A673 (cell line): ENCODE measurements around the gene SKP2.

Source experiments
- EZH2 ChIP-seq: fragments of 200-600 bp; sonication (generic); IDR thresholded peaks from 2 replicates; pipeline ENCODE4 v1.6.1; 2017; ENCODE audit warnings: borderline replicate concordance, low read depth, mild to moderate bottlenecking, mixed read lengths, antibody characterized with exemption, low read length; ENCODE audit not compliant: poor library complexity, severe bottlenecking
- TF ChIP-seq, protein P1 (sequence below): fragments of 300-800, 200-600 bp; sonication (generic); conservative IDR thresholded peaks from 2 replicates; pipeline ENCODE4 v1.5.1; 2017; ENCODE audit warnings: low read depth, mild to moderate bottlenecking, antibody characterized with exemption, low read length, moderate library complexity, mixed read lengths

DNA sequence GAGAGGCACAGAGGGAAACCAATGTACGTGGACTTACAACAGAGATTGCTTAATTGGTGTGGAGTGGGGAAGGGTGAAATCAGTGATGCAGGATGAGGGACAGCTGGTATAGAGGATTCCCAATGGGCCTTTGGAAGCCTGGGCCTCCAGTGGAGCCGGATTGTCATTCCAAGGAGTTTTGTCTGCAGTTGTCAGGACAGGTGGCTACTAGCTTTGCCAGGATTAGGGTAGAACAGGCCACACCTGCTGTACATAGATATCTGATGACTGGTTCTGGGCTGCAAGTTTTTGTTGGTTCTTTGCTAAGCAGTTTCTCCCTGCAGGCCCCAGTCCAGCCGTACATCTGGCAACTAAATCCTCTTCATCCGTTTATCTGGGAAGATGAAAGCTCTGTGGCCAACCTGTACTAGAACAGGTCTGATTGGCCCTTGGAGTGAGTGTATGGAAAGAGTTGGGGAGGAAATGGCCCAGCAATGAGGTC lies 4.2 kb downstream of the SKP2 start:
- TF ChIP-seq, protein P1, sequence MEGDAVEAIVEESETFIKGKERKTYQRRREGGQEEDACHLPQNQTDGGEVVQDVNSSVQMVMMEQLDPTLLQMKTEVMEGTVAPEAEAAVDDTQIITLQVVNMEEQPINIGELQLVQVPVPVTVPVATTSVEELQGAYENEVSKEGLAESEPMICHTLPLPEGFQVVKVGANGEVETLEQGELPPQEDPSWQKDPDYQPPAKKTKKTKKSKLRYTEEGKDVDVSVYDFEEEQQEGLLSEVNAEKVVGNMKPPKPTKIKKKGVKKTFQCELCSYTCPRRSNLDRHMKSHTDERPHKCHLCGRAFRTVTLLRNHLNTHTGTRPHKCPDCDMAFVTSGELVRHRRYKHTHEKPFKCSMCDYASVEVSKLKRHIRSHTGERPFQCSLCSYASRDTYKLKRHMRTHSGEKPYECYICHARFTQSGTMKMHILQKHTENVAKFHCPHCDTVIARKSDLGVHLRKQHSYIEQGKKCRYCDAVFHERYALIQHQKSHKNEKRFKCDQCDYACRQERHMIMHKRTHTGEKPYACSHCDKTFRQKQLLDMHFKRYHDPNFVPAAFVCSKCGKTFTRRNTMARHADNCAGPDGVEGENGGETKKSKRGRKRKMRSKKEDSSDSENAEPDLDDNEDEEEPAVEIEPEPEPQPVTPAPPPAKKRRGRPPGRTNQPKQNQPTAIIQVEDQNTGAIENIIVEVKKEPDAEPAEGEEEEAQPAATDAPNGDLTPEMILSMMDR = no peak
- no peak for TF ChIP-seq EZH2
